Measurements from ENCODE around the gene RAPGEF4. TPM values are rescaled to one million over a fixed set of nuclear protein-coding genes. Genes with fewer than 3 reads are reported as not detected.
A peak's percentile ranks its signal among the peaks of the same experiment; 100 is the strongest.

RAPGEF4 gene
- total and polyA plus RNA-seq, 2 of the 4 experiments (the other 2 are of a cell fraction), result 1.7 to 3.2 TPM

- Histone ChIP-seq H4K91ac (ENCODE audit: insufficient read depth, low read depth, low read length) (peak overlapping the region; percentile 55), H3K27ac (ENCODE audit: insufficient read depth, low read length) (no peak overlapping the region), H2BK120ac (ENCODE audit: low read depth, low read length) (peak overlapping the region; percentile 85), H3K9me1 (ENCODE audit: insufficient read depth, low read length) (no peaks in the 10 kb centered on the region), H2BK20ac (ENCODE audit: low read depth, low read length) (peak overlapping the region; percentile 91), H3K27me3 (ENCODE audit: control insufficient read depth, insufficient read depth, low read length) (no peaks in the 10 kb centered on the region), H2AK9ac (replicated peaks; ENCODE audit: low read depth, low read length, poor library complexity) (no peak overlapping the region), H4K20me1 (ENCODE audit: insufficient read depth, low read length) (no peaks in the 10 kb centered on the region), H2BK15ac (ENCODE audit: low read depth, low read length) (peak overlapping the region; percentile 81; the same call in 1 of the 3 replicates), H3K4me3 (ENCODE audit: insufficient read depth, low read depth, low read length) (no peak overlapping the region), H4K5ac (ENCODE audit: low read depth, low read length) (peak overlapping the region; percentile 90; the same call in 1 of the 2 replicates), H3K9me3 (ENCODE audit: control insufficient read depth, insufficient read depth, low read length) (no peaks in the 10 kb centered on the region), H3K14ac (replicated peaks; ENCODE audit: low read depth, low read length) (peak overlapping the region; percentile 48), H3K18ac (ENCODE audit: low read depth, low read length) (peak overlapping the region; percentile 86; the same call in 1 of the 2 replicates), H2AFZ (replicated peaks; ENCODE audit: low read length, poor library complexity) (no peak overlapping the region), H3K4ac (ENCODE audit: low read depth, low read length) (peak overlapping the region; percentile 86), H3K79me1 (ENCODE audit: low read depth in 1 of 2, low read length in 2 of 2) (peaks cover 3 to 9% of the 10 kb centered on the region in 2 experiments; a peak in 2 of 4 replicates), H4K8ac (ENCODE audit: low read depth in 2 of 2, low read length in 2 of 2) (peak overlapping the region; percentile 63 to 80; a peak in 3 of 4 replicates), H3K36me3 (ENCODE audit: control insufficient read depth, insufficient read depth, low read length) (no peaks in the 10 kb centered on the region), H3K4me2 (ENCODE audit: low read depth, low read length) (peak overlapping the region; percentile 34; the same call in 1 of the 2 replicates), H3K4me1 (ENCODE audit: control insufficient read depth, insufficient read depth, low read length) (peaks cover 5% of the 10 kb centered on the region; the same call in 1 of the 2 replicates), H2BK5ac (ENCODE audit: low read depth, low read length, poor library complexity, severe bottlenecking) (peak overlapping the region; percentile 80), H3K56ac (ENCODE audit: extremely low read depth, insufficient read depth, low read length) (no peak overlapping the region), H3K23ac (ENCODE audit: low read depth, low read length) (peak overlapping the region; percentile 46; the same call in 1 of the 2 replicates), H3K9ac (ENCODE audit: low read depth, low read length) (peak overlapping the region; percentile 39; the same call in 1 of the 2 replicates), H2AK5ac (ENCODE audit: low read depth, low read length) (peak overlapping the region; percentile 95)
- WGBS, 2 experiments (ENCODE audit: extremely low coverage in 2 of 2, insufficient read length in 1 of 2), result no CpG with 5 or more reads among the region's 11 CpGs
- intact Hi-C loops (cut with micrococcal nuclease), result no loop called here
- CTCF ChIA-PET, result interaction anchor here (0.6 to 1.0 kb wide), 3 partner anchors 55 to 243 kb away, joined by 3 to 6 read pairs (median 3); no protein-coding TSS in a partner anchor
- BruUV-seq (replicated peaks), result no TSS peak
- ATAC-seq (ENCODE audit: low read depth) (peak; percentile 78), DNase-seq (peak; percentile 51)
- dilution Hi-C loops (cut with HindIII; ENCODE audit: low sequenced_read_pairs, unreplicated experiment), result no loop called here
- POLR2A ChIA-PET (ENCODE audit: unreplicated experiment), result no interaction called here
- in situ Hi-C loops (cut with MboI; ENCODE audit: low sequenced_read_pairs), result no loop called here
- no peak for TF ChIP-seq RCOR1 (IDR thresholded peaks at IDR 0.05; ENCODE audit: insufficient replicate concordance, low read length)
- no peak for TF ChIP-seq FOS (IDR thresholded peaks at IDR 0.05; ENCODE audit: low read depth, low read length)
- no peak for TF ChIP-seq RFX5 (IDR thresholded peaks at IDR 0.05; ENCODE audit: low read depth, low read length)
- peak; percentile 54 for TF ChIP-seq CTCF (conservative IDR thresholded peaks at IDR 0.05; ENCODE audit: low read depth, low read length)
- TF ChIP-seq ELK1 (IDR thresholded peaks at IDR 0.05; ENCODE audit: borderline replicate concordance, low read depth, low read length), result no peak
- TF ChIP-seq SMC3 (IDR thresholded peaks at IDR 0.05; ENCODE audit: low read depth, low read length), result 0 out of 2 replicates have a peak, but pooled peaks have one; percentile 35
- TF ChIP-seq CEBPB (IDR thresholded peaks at IDR 0.05; ENCODE audit: low read depth, low read length), result no peak
- TF ChIP-seq MAFK (IDR thresholded peaks at IDR 0.05; ENCODE audit: low read depth, low read length), result no peak
- peak; percentile 35; the same call in 1 of the 2 replicates for TF ChIP-seq RAD21 (IDR thresholded peaks at IDR 0.05; ENCODE audit: low read length)
- no peak for TF ChIP-seq USF2 (IDR thresholded peaks at IDR 0.05; ENCODE audit: low read depth, low read length)
- no peak for TF ChIP-seq NFE2L2 (IDR thresholded peaks at IDR 0.05; ENCODE audit: low read depth, low read length)
- TF ChIP-seq POLR2A (IDR thresholded peaks at IDR 0.05; ENCODE audit: low read depth, low read length), result no peak
- TF ChIP-seq CHD1 (IDR thresholded peaks at IDR 0.05; ENCODE audit: low read depth, low read length), result no peak
Observed at GRCh38 chr2:172704072-172704936, 31.3 kb upstream of the RAPGEF4 start.

Measured in IMR-90 (cell line).